HEK293 (cell line): Measurements from ENCODE around the gene ITGA7.

Experiments
- EGR2 ChIP-seq: fragments of 450-650 bp; formaldehyde crosslinking; IDR thresholded peaks from 2 replicates; pipeline ENCODE4 v1.5.1; 2016; ENCODE audit warnings: low read depth, missing biosample characterization, missing genetic modification characterization
- KLF7 ChIP-seq: fragments of 450-650 bp; formaldehyde crosslinking; IDR thresholded peaks from 2 replicates; pipeline ENCODE4 v1.5.1; 2016; ENCODE audit warnings: missing biosample characterization, missing genetic modification characterization, borderline replicate concordance
- KLF8 ChIP-seq: fragments of 450-650 bp; formaldehyde crosslinking; IDR thresholded peaks from 2 replicates; pipeline ENCODE4 v1.5.1; 2016; ENCODE audit warnings: missing biosample characterization, missing genetic modification characterization
- MYNN ChIP-seq: fragments of 450-650 bp; formaldehyde crosslinking; IDR thresholded peaks from 2 replicates; pipeline ENCODE4 v1.5.1; 2016; ENCODE audit warnings: missing biosample characterization, missing genetic modification characterization, borderline replicate concordance
- PATZ1 ChIP-seq: fragments of 450-650 bp; formaldehyde crosslinking; IDR thresholded peaks from 2 replicates; pipeline ENCODE4 v1.5.1; 2016; ENCODE audit warnings: missing biosample characterization, missing genetic modification characterization
- REPIN1 ChIP-seq: fragments of 450-650 bp; formaldehyde crosslinking; IDR thresholded peaks from 2 replicates; pipeline ENCODE4 v1.5.1; 2017; ENCODE audit warnings: missing biosample characterization, missing genetic modification characterization, low read depth
- SCRT1 ChIP-seq: fragments of 450-650 bp; formaldehyde crosslinking; IDR thresholded peaks from 2 replicates; pipeline ENCODE4 v1.5.1; 2016; ENCODE audit warnings: missing biosample characterization, missing genetic modification characterization, borderline replicate concordance
- SCRT2 ChIP-seq: fragments of 450-650 bp; formaldehyde crosslinking; IDR thresholded peaks from 2 replicates; pipeline ENCODE4 v1.5.1; 2016; ENCODE audit warnings: missing biosample characterization, missing genetic modification characterization
- TRIM28 ChIP-seq: IDR thresholded peaks from 2 replicates; pipeline ENCODE4 v1.6.1; 2011; ENCODE audit warnings: low read length, control low read depth, borderline replicate concordance
- ZBTB17 ChIP-seq: fragments of 450-650 bp; formaldehyde crosslinking; IDR thresholded peaks from 2 replicates; pipeline ENCODE4 v1.5.1; 2016; ENCODE audit warnings: missing biosample characterization, missing genetic modification characterization
- ZBTB21 ChIP-seq: fragments of 450-650 bp; formaldehyde crosslinking; IDR thresholded peaks from 2 replicates; pipeline ENCODE4 v1.5.1; 2017; ENCODE audit warnings: missing biosample characterization, missing genetic modification characterization
- ZFP69B ChIP-seq: fragments of 450-650 bp; formaldehyde crosslinking; IDR thresholded peaks from 2 replicates; pipeline ENCODE4 v1.5.1; 2016; ENCODE audit warnings: missing biosample characterization, missing genetic modification characterization
- ZNF10 ChIP-seq: fragments of 450-650 bp; formaldehyde crosslinking; IDR thresholded peaks from 2 replicates; pipeline ENCODE4 v1.5.1; 2017; ENCODE audit warnings: missing biosample characterization, missing genetic modification characterization
- ZNF112 ChIP-seq: fragments of 450-650 bp; formaldehyde crosslinking; IDR thresholded peaks from 2 replicates; pipeline ENCODE4 v1.5.0; 2017; ENCODE audit warnings: missing biosample characterization, missing genetic modification characterization
- ZNF146 ChIP-seq: fragments of 450-650 bp; formaldehyde crosslinking; IDR thresholded peaks from 2 replicates; pipeline ENCODE4 v1.5.1; 2016; ENCODE audit warnings: missing biosample characterization, missing genetic modification characterization
- ZNF169 ChIP-seq: fragments of 450-650 bp; formaldehyde crosslinking; IDR thresholded peaks from 2 replicates; pipeline ENCODE4 v1.5.1; 2016; ENCODE audit warnings: missing biosample characterization, missing genetic modification characterization
- ZNF184 ChIP-seq: fragments of 450-650 bp; IDR thresholded peaks from 2 replicates; pipeline ENCODE4 v1.5.1; 2018; ENCODE audit warnings: missing biosample characterization, mild to moderate bottlenecking, missing genetic modification characterization
- ZNF211 ChIP-seq: fragments of 450-650 bp; formaldehyde crosslinking; IDR thresholded peaks from 2 replicates; pipeline ENCODE4 v1.5.1; 2016; ENCODE audit warnings: low read depth, missing biosample characterization, missing genetic modification characterization
- ZNF280C ChIP-seq: fragments of 450-650 bp; formaldehyde crosslinking; IDR thresholded peaks from 2 replicates; pipeline ENCODE4 v1.5.1; 2016; ENCODE audit warnings: missing biosample characterization, missing genetic modification characterization
- ZNF302 ChIP-seq: fragments of 450-650 bp; formaldehyde crosslinking; IDR thresholded peaks from 2 replicates; pipeline ENCODE4 v1.5.1; 2016; ENCODE audit warnings: missing biosample characterization, missing genetic modification characterization, low read depth
- ZNF311 ChIP-seq: fragments of 450-650 bp; formaldehyde crosslinking; IDR thresholded peaks from 2 replicates; pipeline ENCODE4 v1.5.1; 2017; ENCODE audit warnings: missing biosample characterization, missing genetic modification characterization, borderline replicate concordance
- ZNF354C ChIP-seq: fragments of 450-650 bp; formaldehyde crosslinking; IDR thresholded peaks from 2 replicates; pipeline ENCODE4 v1.5.1; 2016; ENCODE audit warnings: missing biosample characterization, missing genetic modification characterization, low read depth, borderline replicate concordance
- ZNF391 ChIP-seq: fragments of 450-650 bp; formaldehyde crosslinking; IDR thresholded peaks from 2 replicates; pipeline ENCODE4 v1.5.1; 2016; ENCODE audit warnings: low read depth, missing biosample characterization, missing genetic modification characterization, borderline replicate concordance
- ZNF558 ChIP-seq: fragments of 450-650 bp; formaldehyde crosslinking; IDR thresholded peaks from 2 replicates; pipeline ENCODE4 v1.5.1; 2016; ENCODE audit warnings: missing biosample characterization, missing genetic modification characterization
- ZNF571 ChIP-seq: fragments of 450-650 bp; formaldehyde crosslinking; IDR thresholded peaks from 2 replicates; pipeline ENCODE4 v1.5.0; 2017; ENCODE audit warnings: missing biosample characterization, missing genetic modification characterization
- ZNF610 ChIP-seq: fragments of 450-650 bp; formaldehyde crosslinking; IDR thresholded peaks from 2 replicates; pipeline ENCODE4 v1.5.1; 2016; ENCODE audit warnings: missing biosample characterization, missing genetic modification characterization, borderline replicate concordance
- ZNF629 ChIP-seq: fragments of 450-650 bp; formaldehyde crosslinking; IDR thresholded peaks from 2 replicates; pipeline ENCODE4 v1.5.1; 2017; ENCODE audit warnings: missing biosample characterization, missing genetic modification characterization
- ZNF654 ChIP-seq: fragments of 450-650 bp; formaldehyde crosslinking; IDR thresholded peaks from 2 replicates; pipeline ENCODE4 v1.5.1; 2016; ENCODE audit warnings: low read depth, missing biosample characterization, missing genetic modification characterization
- ZNF704 ChIP-seq: fragments of 450-650 bp; formaldehyde crosslinking; IDR thresholded peaks from 2 replicates; pipeline ENCODE4 v1.5.1; 2016; ENCODE audit warnings: missing biosample characterization, missing genetic modification characterization
- ZNF768 ChIP-seq: fragments of 450-650 bp; formaldehyde crosslinking; IDR thresholded peaks from 2 replicates; pipeline ENCODE4 v1.5.1; 2018; ENCODE audit warnings: missing biosample characterization, mild to moderate bottlenecking, missing genetic modification characterization
- ZNF777 ChIP-seq: fragments of 450-650 bp; formaldehyde crosslinking; IDR thresholded peaks from 2 replicates; pipeline ENCODE4 v1.5.1; 2017; ENCODE audit warnings: missing biosample characterization, missing genetic modification characterization, borderline replicate concordance
- ZNF791 ChIP-seq: fragments of 450-650 bp; formaldehyde crosslinking; IDR thresholded peaks from 2 replicates; pipeline ENCODE4 v1.5.1; 2016; ENCODE audit warnings: missing biosample characterization, missing genetic modification characterization
- ZNF837 ChIP-seq: fragments of 450-650 bp; formaldehyde crosslinking; IDR thresholded peaks from 2 replicates; pipeline ENCODE4 v1.5.1; 2016; ENCODE audit warnings: missing biosample characterization, missing genetic modification characterization
- ZNF843 ChIP-seq: fragments of 450-650 bp; formaldehyde crosslinking; IDR thresholded peaks from 2 replicates; pipeline ENCODE4 v1.5.1; 2016; ENCODE audit warnings: missing biosample characterization, missing genetic modification characterization
- ZSCAN23 ChIP-seq: fragments of 450-650 bp; formaldehyde crosslinking; IDR thresholded peaks from 2 replicates; pipeline ENCODE4 v1.5.1; 2016; ENCODE audit warnings: missing biosample characterization, missing genetic modification characterization

The ITGA7 gene

GRCh38 chr12:55681142-55682077 is 26.3 kb downstream of the ITGA7 start (continued):
- TF ChIP-seq ZNF112 (tag by site-specific recombination) (no peak), ZNF311 (tag by site-specific recombination) (no peak), SCRT2 (tag by site-specific recombination) (no peak), ZNF10 (tag by site-specific recombination) (no peak), ZFP69B (tag by site-specific recombination) (no peak; the same call in 1 of the 2 replicates), ZNF654 (tag by site-specific recombination) (peak; percentile 18; the same call in 1 of the 2 replicates), ZNF169 (tag by site-specific recombination) (no peak), ZNF843 (tag by site-specific recombination) (0 out of 2 replicates have a peak, but pooled peaks have one; percentile 29), ZNF704 (tag by site-specific recombination) (no peak), KLF7 (tag by site-specific recombination) (no peak), ZNF610 (tag by site-specific recombination) (no peak), ZNF571 (tag by site-specific recombination) (no peak), ZNF768 (tag by site-specific recombination) (no peak), ZNF184 (tag by site-specific recombination) (no peak), ZNF777 (tag by site-specific recombination) (no peak), ZNF391 (no peak), ZNF791 (no peak), ZNF558 (tag by site-specific recombination) (no peak), ZNF354C (tag by site-specific recombination) (no peak), ZNF146 (tag by site-specific recombination) (no peak), TRIM28 (peak; percentile 67; the same call in 1 of the 2 replicates), ZNF629 (tag by site-specific recombination) (peak; percentile 43; the same call in 1 of the 2 replicates), REPIN1 (tag by site-specific recombination) (no peak), ZNF211 (tag by site-specific recombination) (no peak), ZNF302 (tag by site-specific recombination) (no peak), ZSCAN23 (tag by site-specific recombination) (no peak), EGR2 (tag by site-specific recombination) (peak; percentile 99), KLF8 (tag by site-specific recombination) (peak; percentile 49; the same call in 1 of the 2 replicates), PATZ1 (tag by site-specific recombination) (peak; percentile 86), ZNF280C (tag by site-specific recombination) (no peak), ZNF837 (tag by site-specific recombination) (no peak), ZBTB17 (tag by site-specific recombination) (peak; percentile 82), SCRT1 (no peak), MYNN (tag by site-specific recombination) (peak; percentile 86), ZBTB21 (no peak)
